Body of pancreas (tissue), 4 donors: ENCODE data around the gene NDFIP2.

Experiments
- POLR2A ChIP-seq, 3 donors: fragments of 450-650 bp; IDR thresholded peaks; one replicate each; pipeline ENCODE4 v1.6.1; 2016; ENCODE audit warnings: antibody characterized with exemption in 3 of 3, mild to moderate bottlenecking in 2 of 3
- TF ChIP-seq, protein P1 (sequence below), 7 experiments: fragments of 450-650 bp in 4 of 7; fragments of 200-600 bp in 3 of 7; sonication (generic) in 3 of 7; IDR thresholded peaks; one replicate each; pipeline ENCODE4 v1.5.1; 2016 to 2019; ENCODE audit warnings: antibody characterized with exemption in 7 of 7

DNA sequence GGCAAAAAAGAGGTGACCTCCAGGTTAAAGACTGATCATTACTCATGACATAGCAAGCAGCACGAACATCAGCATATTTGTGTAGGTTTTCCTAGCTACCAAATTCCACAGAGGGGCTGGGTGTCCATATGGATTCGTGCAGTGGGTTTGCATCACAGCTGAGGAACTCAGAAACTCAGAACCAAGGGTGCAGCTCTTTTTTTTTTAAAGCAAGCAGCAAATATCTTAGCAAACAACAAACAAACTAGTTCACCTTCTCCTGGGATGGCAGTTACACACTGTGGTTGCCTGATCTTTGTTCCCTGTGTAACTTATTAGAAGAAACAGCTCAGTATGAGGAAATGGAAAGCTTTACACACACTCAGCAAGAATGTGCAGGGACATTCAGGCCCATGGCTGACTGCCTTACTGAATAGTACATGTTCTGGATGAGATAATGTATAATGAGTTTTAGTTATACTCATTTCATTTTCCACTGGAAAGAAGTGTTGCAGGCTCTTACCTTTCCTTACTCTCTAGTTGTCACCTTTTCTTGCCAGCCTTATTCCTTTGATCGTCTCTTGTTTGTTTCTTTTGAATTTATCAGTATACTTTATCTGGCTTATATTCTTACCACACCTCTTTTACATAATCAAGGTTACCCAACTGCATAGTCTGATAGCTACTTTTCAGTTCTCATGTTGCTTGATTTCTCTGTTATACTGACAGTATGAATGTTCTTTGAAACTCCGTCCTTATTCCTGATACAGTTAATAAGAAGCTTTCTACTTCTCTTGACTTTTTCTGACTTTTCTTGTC lies 4.3 kb downstream of the NDFIP2 start:
- TF ChIP-seq, protein P1, sequence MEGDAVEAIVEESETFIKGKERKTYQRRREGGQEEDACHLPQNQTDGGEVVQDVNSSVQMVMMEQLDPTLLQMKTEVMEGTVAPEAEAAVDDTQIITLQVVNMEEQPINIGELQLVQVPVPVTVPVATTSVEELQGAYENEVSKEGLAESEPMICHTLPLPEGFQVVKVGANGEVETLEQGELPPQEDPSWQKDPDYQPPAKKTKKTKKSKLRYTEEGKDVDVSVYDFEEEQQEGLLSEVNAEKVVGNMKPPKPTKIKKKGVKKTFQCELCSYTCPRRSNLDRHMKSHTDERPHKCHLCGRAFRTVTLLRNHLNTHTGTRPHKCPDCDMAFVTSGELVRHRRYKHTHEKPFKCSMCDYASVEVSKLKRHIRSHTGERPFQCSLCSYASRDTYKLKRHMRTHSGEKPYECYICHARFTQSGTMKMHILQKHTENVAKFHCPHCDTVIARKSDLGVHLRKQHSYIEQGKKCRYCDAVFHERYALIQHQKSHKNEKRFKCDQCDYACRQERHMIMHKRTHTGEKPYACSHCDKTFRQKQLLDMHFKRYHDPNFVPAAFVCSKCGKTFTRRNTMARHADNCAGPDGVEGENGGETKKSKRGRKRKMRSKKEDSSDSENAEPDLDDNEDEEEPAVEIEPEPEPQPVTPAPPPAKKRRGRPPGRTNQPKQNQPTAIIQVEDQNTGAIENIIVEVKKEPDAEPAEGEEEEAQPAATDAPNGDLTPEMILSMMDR (IDR thresholded peaks at IDR 0.05) = no peak
- TF ChIP-seq POLR2A (IDR thresholded peaks at IDR 0.05) = peak in 2 of 3 donors; percentile 40 to 61
